HG03565 (cell line): ENCODE results near the gene IFT122.
"Not testable (repeated sequence)": the region's sequence is repeated elsewhere in the genome, so short reads cannot be mapped to it uniquely, and the experiment has no call there.

Source experiments
- ATAC-seq: cut with Tn5 transposase; IDR thresholded peaks from one replicate; pipeline ENCODE4 v1.9.1; 2021; ENCODE audit warnings: mild to moderate bottlenecking, moderate library complexity; ENCODE audit not compliant: unreplicated experiment

IFT122 gene

GRCh38 chr3:129532261-129532660, 92.2 kb downstream of the IFT122 start:
- ATAC-seq = no peak

GRCh38 chr3:129533406-129533805, 93.4 kb downstream of the IFT122 start:
- ATAC-seq = no peak

- no peak for ATAC-seq
These were observed 94.5 kb downstream of the IFT122 start for GRCh38 chr3:129534428-129535027.

GRCh38 chr3:129535075-129535474, 95.1 kb downstream of the IFT122 start:
- no peak for ATAC-seq

- ATAC-seq = no peak
These were observed 96.3 kb downstream of the IFT122 start for GRCh38 chr3:129536374-129536667.

- no peak for ATAC-seq
These were observed 96.8 kb downstream of the IFT122 start for GRCh38 chr3:129536804-129537203.

GRCh38 chr3:129539206-129539605, 99.2 kb downstream of the IFT122 start:
- no peak for ATAC-seq

GRCh38 chr3:129540776-129541516, 100.9 kb downstream of the IFT122 start:
- ATAC-seq = no peak

- ATAC-seq = no peak
These were observed 102.7 kb downstream of the IFT122 start for GRCh38 chr3:129542747-129543146.

GRCh38 chr3:129543156-129543790, 103.2 kb downstream of the IFT122 start, which contains the start of gene H1-8:
Gene H1-8 (plus strand): TSS chr3:129543175. CDS start chr3:129543219, 44 bp downstream.
- no peak for ATAC-seq

- ATAC-seq = no peak
These were observed 104.0 kb downstream of the IFT122 start for GRCh38 chr3:129543999-129544398.

GRCh38 chr3:129545951-129546350, 105.9 kb downstream of the IFT122 start:
- ATAC-seq = not testable (repeated sequence)

- ATAC-seq = no peak
These were observed 107.2 kb downstream of the IFT122 start for GRCh38 chr3:129547241-129547640.

- no peak for ATAC-seq
These were observed 108.3 kb downstream of the IFT122 start for GRCh38 chr3:129548104-129548965.

- ATAC-seq = no peak
These were observed 109.2 kb downstream of the IFT122 start for GRCh38 chr3:129549006-129549800.

- ATAC-seq = no peak
These were observed 109.8 kb downstream of the IFT122 start for GRCh38 chr3:129549805-129550204.

GRCh38 chr3:129552287-129553050, 112.4 kb downstream of the IFT122 start:
- no peak for ATAC-seq

GRCh38 chr3:129553171-129553570, 113.1 kb downstream of the IFT122 start:
- no peak for ATAC-seq

GRCh38 chr3:129553719-129554118, 113.7 kb downstream of the IFT122 start:
- ATAC-seq = no peak
